ENCODE measurements around the gene NDUFAF2.
"Not testable (repeated sequence)": the region's sequence is repeated elsewhere in the genome, so short reads cannot be mapped to it uniquely, and the experiment has no call there.

Gene NDUFAF2

GRCh38 chr5:60944904-60945812 lies at the start of gene NDUFAF2, which contains the start of gene ERCC8:
Gene NDUFAF2 (plus strand): TSS chr5:60945205. CDS start chr5:60945256, 51 bp downstream.
Gene ERCC8 (minus strand): TSS chr5:60945070. CDS start chr5:60945008, 62 bp downstream.
- peak; percentile 85 for DNase-seq
- ATAC-seq = peak; percentile 99

GRCh38 chr5:60896991-60897390 lies 48.0 kb upstream of the NDUFAF2 start:
- no peak for DNase-seq
- no peak for ATAC-seq

- ATAC-seq = no peak
- no peak for DNase-seq
These were observed 41.6 kb upstream of the NDUFAF2 start for GRCh38 chr5:60903356-60903755.

GRCh38 chr5:60916646-60917045 lies 28.4 kb upstream of the NDUFAF2 start:
- ATAC-seq = no peak

GRCh38 chr5:60918466-60918865 lies 26.5 kb upstream of the NDUFAF2 start:
- no peak for ATAC-seq

More at GRCh38 chr5:60916646-60917045, 28.4 kb upstream of the NDUFAF2 start:
- no peak for DNase-seq

GRCh38 chr5:60927450-60927849 lies 17.6 kb upstream of the NDUFAF2 start:
- no peak for DNase-seq
- ATAC-seq = no peak

More at GRCh38 chr5:60918466-60918865, 26.5 kb upstream of the NDUFAF2 start:
- DNase-seq = no peak

GRCh38 chr5:60929024-60929423 lies 16.0 kb upstream of the NDUFAF2 start:
- DNase-seq = no peak
- no peak for ATAC-seq

- no peak for DNase-seq
- no peak for ATAC-seq
These were observed 1.4 kb upstream of the NDUFAF2 start for GRCh38 chr5:60943624-60944023.

GRCh38 chr5:60945813-60946187 lies 795 bp downstream of the NDUFAF2 start:
- DNase-seq (peak; percentile 23), ATAC-seq (peak; percentile 14)

- DNase-seq = no peak
These were observed 3.7 kb downstream of the NDUFAF2 start for GRCh38 chr5:60948738-60949137.

GRCh38 chr5:60955239-60955638 lies 10.2 kb downstream of the NDUFAF2 start:
- DNase-seq = no peak
- ATAC-seq = no peak

More at GRCh38 chr5:60948738-60949137, 3.7 kb downstream of the NDUFAF2 start:
- ATAC-seq = no peak

GRCh38 chr5:60958088-60958487 lies 13.1 kb downstream of the NDUFAF2 start:
- ATAC-seq (no peak), DNase-seq (no peak)

GRCh38 chr5:60958712-60959111 lies 13.7 kb downstream of the NDUFAF2 start:
- ATAC-seq = no peak
- no peak for DNase-seq

- DNase-seq (no peak), ATAC-seq (no peak)
These were observed 14.2 kb downstream of the NDUFAF2 start for GRCh38 chr5:60959156-60959555.

GRCh38 chr5:60960591-60960990 lies 15.6 kb downstream of the NDUFAF2 start:
- ATAC-seq = no peak
- DNase-seq = no peak

- ATAC-seq (no peak), DNase-seq (no peak)
These were observed 16.7 kb downstream of the NDUFAF2 start for GRCh38 chr5:60961685-60962084.

GRCh38 chr5:60972231-60972630 lies 27.2 kb downstream of the NDUFAF2 start:
- ATAC-seq = peak; percentile 99

GRCh38 chr5:60977956-60978737 lies 33.1 kb downstream of the NDUFAF2 start:
- no peak for DNase-seq
- ATAC-seq = no peak

More at GRCh38 chr5:60972231-60972630, 27.2 kb downstream of the NDUFAF2 start:
- peak; percentile 38 for DNase-seq

GRCh38 chr5:60978968-60979367 lies 34.0 kb downstream of the NDUFAF2 start:
- ATAC-seq = no peak
- no peak for DNase-seq

GRCh38 chr5:60980511-60980910 lies 35.5 kb downstream of the NDUFAF2 start:
- ATAC-seq (no peak), DNase-seq (no peak)

GRCh38 chr5:60982127-60982526 lies 37.1 kb downstream of the NDUFAF2 start:
- not testable (repeated sequence) for DNase-seq, ATAC-seq

GRCh38 chr5:60989790-60990189 lies 44.8 kb downstream of the NDUFAF2 start:
- no peak for DNase-seq
- ATAC-seq = no peak

- ATAC-seq = no peak
- DNase-seq = no peak
These were observed 47.9 kb downstream of the NDUFAF2 start for GRCh38 chr5:60992871-60993270.
